GM18868 (cell line): ENCODE data around the gene YKT6.
"Not testable (repeated sequence)": the region's sequence is repeated elsewhere in the genome, so short reads cannot be mapped to it uniquely, and the experiment has no call there.

ENCODE experiments used
- ATAC-seq: cut with Tn5 transposase; IDR thresholded peaks from one replicate; pipeline ENCODE4 v1.9.1; 2021; ENCODE audit warnings: mild to moderate bottlenecking, moderate library complexity; ENCODE audit not compliant: unreplicated experiment

YKT6 gene

GRCh38 chr7:44172352-44172751 is 28.4 kb upstream of the YKT6 start:
- no peak for ATAC-seq

GRCh38 chr7:44172803-44173424 is 27.9 kb upstream of the YKT6 start:
- ATAC-seq: no peak

GRCh38 chr7:44173911-44174693 is 26.7 kb upstream of the YKT6 start:
- ATAC-seq: no peak

GRCh38 chr7:44174694-44174948 is 26.2 kb upstream of the YKT6 start:
- ATAC-seq: not testable (repeated sequence)

GRCh38 chr7:44175730-44176129 is 25.0 kb upstream of the YKT6 start:
- ATAC-seq: no peak

- no peak for ATAC-seq
These were observed 24.3 kb upstream of the YKT6 start for GRCh38 chr7:44176486-44176885.

GRCh38 chr7:44177570-44178131 is 23.1 kb upstream of the YKT6 start:
- ATAC-seq: no peak

- no peak for ATAC-seq
These were observed 20.1 kb upstream of the YKT6 start for GRCh38 chr7:44180631-44181030.

GRCh38 chr7:44182827-44183226 is 18.0 kb upstream of the YKT6 start:
- ATAC-seq: no peak

GRCh38 chr7:44183386-44183785 is 17.4 kb upstream of the YKT6 start:
- ATAC-seq: no peak

GRCh38 chr7:44184206-44184872 is 16.4 kb upstream of the YKT6 start:
- no peak for ATAC-seq

- ATAC-seq: no peak
These were observed 15.8 kb upstream of the YKT6 start for GRCh38 chr7:44184873-44185446.

GRCh38 chr7:44185729-44186128 is 15.0 kb upstream of the YKT6 start:
- no peak for ATAC-seq

GRCh38 chr7:44186736-44187135 is 14.0 kb upstream of the YKT6 start:
- ATAC-seq: no peak

GRCh38 chr7:44187636-44188416 is 13.0 kb upstream of the YKT6 start:
- ATAC-seq: no peak

GRCh38 chr7:44188480-44189225 is 12.1 kb upstream of the YKT6 start:
- no peak for ATAC-seq

- ATAC-seq: no peak
These were observed 11.3 kb upstream of the YKT6 start, which contains the start of gene GCK for GRCh38 chr7:44189286-44189992. Gene GCK (minus strand): TSS chr7:44189439. CDS start chr7:44188953, 486 bp downstream.

GRCh38 chr7:44189993-44190872 is 10.5 kb upstream of the YKT6 start:
- no peak for ATAC-seq
